GM12878 (cell line): ENCODE data around the gene AMMECR1. TPM values are rescaled to one million over a fixed set of nuclear protein-coding genes. Genes with fewer than 3 reads are reported as not detected.
"Not testable (repeated sequence)": the region's sequence is repeated elsewhere in the genome, so short reads cannot be mapped to it uniquely, and the experiment has no call there.

Experiments
- ATAC-seq: fragments of 200-7000 bp; cut with Tn5 transposase; 3 replicates; pipeline ENCODE4 v1.9.1; 2020; ENCODE audit warnings: mild to moderate bottlenecking, moderate library complexity
- BruUV-seq: library from RNA; stranded (reverse); fragments of 400-500 nt; replicated peaks from 2 replicates; lab custom pipeline; 2021; lab: Mats Ljungman, UMichigan
- CTCF ChIA-PET: fragments of 300-600 bp; sonication (Branson Sonifier 250); formaldehyde crosslinking; extraction: SDS; loops from one replicate; lab custom pipeline; 2021; ENCODE audit warnings: inconsistent platforms; lab: Yijun Ruan, JAX
- POLR2A ChIA-PET: fragments of 350-600 bp; formaldehyde crosslinking; extraction: SDS; loops from one replicate; lab custom pipeline; 2021; ENCODE audit warnings: inconsistent platforms; lab: Charles Lee
- RAD21 ChIA-PET: fragments of 300-600 bp; sonication (Branson Sonifier 250); formaldehyde crosslinking; loops from one replicate; lab custom pipeline; 2023; ENCODE audit warnings: antibody characterized with exemption; ENCODE audit not compliant: unreplicated experiment; lab: Charles Lee
- SMC1A ChIA-PET: fragments of 300-600 bp; sonication (Branson Sonifier 250); formaldehyde crosslinking; loops from one replicate; lab custom pipeline; 2023; ENCODE audit not compliant: unreplicated experiment, uncharacterized antibody; lab: Charles Lee
- DNase-seq: peaks from one replicate; pipeline ENCODE4 v3.0.0-alpha.2; 2011; ENCODE audit warnings: low read depth, low spot score
- FAIRE-seq: peaks from 3 replicates; lab custom pipeline; 2011; peaks lifted over from hg19 to GRCh38; lab: Jason Lieb, UNC
- H2AFZ ChIP-seq: 2 replicates; pipeline ENCODE4 v1.6.0; 2011; ENCODE audit warnings: low read depth, low read length, control low read depth; ENCODE audit not compliant: control insufficient read depth
- H3K27ac ChIP-seq: 2 replicates; pipeline ENCODE4 v1.5.1; 2011; ENCODE audit warnings: control low read depth; ENCODE audit not compliant: control insufficient read depth, insufficient read depth
- H3K27me3 ChIP-seq, 2 experiments: replicated peaks in 1 of 2; 2 replicates each; pipeline versions ENCODE4 v1.6.0 to v1.6.1; 2011; ENCODE audit warnings: low read length in 1 of 2; ENCODE audit not compliant: control insufficient read depth in 2 of 2, insufficient read depth in 2 of 2
- H3K36me3 ChIP-seq, 2 experiments: 2 replicates each; pipeline ENCODE4 v1.5.1; 2011; ENCODE audit warnings: low read length in 1 of 2; ENCODE audit not compliant: control insufficient read depth in 2 of 2, insufficient read depth in 2 of 2
- H3K4me1 ChIP-seq: 2 replicates; pipeline ENCODE4 v1.6.1; 2011; ENCODE audit warnings: mild to moderate bottlenecking, low read length, moderate library complexity, mixed read lengths; ENCODE audit not compliant: control insufficient read depth, insufficient read depth
- H3K4me2 ChIP-seq: 2 replicates; pipeline ENCODE4 v1.6.0; 2011; ENCODE audit warnings: control low read depth; ENCODE audit not compliant: control insufficient read depth, insufficient read depth
- H3K4me3 ChIP-seq: fragments of 200-600 bp; sonication (generic); 2 replicates; pipeline ENCODE4 v1.5.1; 2016
- H3K79me2 ChIP-seq: 2 replicates; pipeline ENCODE4 v1.6.0; 2011; ENCODE audit warnings: low read length; ENCODE audit not compliant: control insufficient read depth, insufficient read depth
- H3K9ac ChIP-seq: 2 replicates; pipeline ENCODE4 v1.8.0; 2011; ENCODE audit warnings: low read length, control low read depth, mixed read lengths; ENCODE audit not compliant: control insufficient read depth, insufficient read depth
- H3K9me3 ChIP-seq: replicated peaks from 3 replicates; pipeline ENCODE4 v1.5.1; 2011; ENCODE audit warnings: mild to moderate bottlenecking, low read length; ENCODE audit not compliant: control insufficient read depth, insufficient read depth
- H4K20me1 ChIP-seq: 2 replicates; pipeline ENCODE4 v1.6.0; 2011; ENCODE audit not compliant: control insufficient read depth, insufficient read depth
- POLR2AphosphoS5 ChIP-seq: IDR thresholded peaks from 2 replicates; pipeline ENCODE4 v1.6.1; 2011; ENCODE audit warnings: mild to moderate bottlenecking, low read length, inconsistent platforms
- WGBS: methylation state at CpG from one replicate; pipeline ENCODE4 v1.1.6; 2016; ENCODE audit warnings: low lambda C conversion rate; ENCODE audit not compliant: insufficient replicate concordance, insufficient coverage; ENCODE audit errors: missing lambda C conversion rate; 5-methylcytosine and 5-hydroxymethylcytosine counted together
- in situ Hi-C: fragments of 300-500 bp; cut with MboI; formaldehyde crosslinking; loops from 9 replicates; pipeline ENCODE4 v1.14.3; 2018; ENCODE audit warnings: mixed read lengths
- intact Hi-C: fragments of 100-400 bp; cut with micrococcal nuclease; formaldehyde crosslinking; loops from one replicate; pipeline ENCODE4 v1.14.2; 2022; ENCODE audit not compliant: unreplicated experiment
- polyA plus RNA-seq, 11 experiments: library from polyadenylated mRNA; depleted of rRNA in 4 of 11; unstranded in 6 of 11; stranded (reverse) in 5 of 11; fragments of >200 nt; fragmentation: Nextera tagmentation in 4 of 11; fragmentation: Illumina TruSeq in 1 of 11; extraction: Ambion mirVana in 4 of 11; extraction: Trizol in 1 of 11; gene quantifications; 1 replicate in 1 of 11; 2 replicates in 10 of 11; pipeline versions ENCODE4 v1.2.1 to v1.2.3, GENCODE V29; 2011 to 2016; ENCODE audit warnings: inconsistent platforms in 2 of 11, missing spikeins in 2 of 11, low read depth in 1 of 11
- total RNA-seq, 4 experiments: library from RNA; depleted of rRNA in 3 of 4; stranded (reverse); fragments of >200 nt in 3 of 4; fragmentation: Illumina TruSeq in 1 of 4; extraction: Trizol in 1 of 4; gene quantifications; 2 replicates each; pipeline versions ENCODE4 v1.2.1 to v1.2.3, GENCODE V29; 2013 to 2021

The AMMECR1 gene
- total and polyA plus RNA-seq, 10 of the 15 experiments (the other 5 are each of a cell fraction or from before 2014, with no cell fraction given): 4.9 to 25.6 (median 10.7) TPM

GRCh38 chrX:110229497-110230111 lies 88.3 kb downstream of the AMMECR1 start:
- BruUV-seq, H3K4me2 ChIP-seq, H3K9ac ChIP-seq, H3K27ac ChIP-seq, H3K36me3 ChIP-seq, H3K4me3 ChIP-seq, SMC1A ChIA-PET, intact Hi-C loops, H3K9me3 ChIP-seq, ATAC-seq, DNase-seq, H2AFZ ChIP-seq, H3K4me1 ChIP-seq, POLR2A ChIA-PET, in situ Hi-C loops, H3K27me3 ChIP-seq, CTCF ChIA-PET, FAIRE-seq, H3K79me2 ChIP-seq, H4K20me1 ChIP-seq, RAD21 ChIA-PET: not testable (repeated sequence)
- WGBS: 44% methylated on average over 21 of the region's 21 CpGs

GRCh38 chrX:110228453-110228852 lies 89.4 kb downstream of the AMMECR1 start:
- POLR2A ChIA-PET: no interaction called here
- DNase-seq (no peak), FAIRE-seq (no peak), ATAC-seq (no peak)
- Histone ChIP-seq H3K9ac (no peak overlapping the region), H3K79me2 (no peaks in the 10 kb centered on the region), H3K27ac (no peak overlapping the region), H3K36me3 (no peaks in the 10 kb centered on the region), H3K4me2 (no peak overlapping the region), H3K4me3 (no peak overlapping the region), H4K20me1 (no peaks in the 10 kb centered on the region), H3K27me3 (no peaks in the 10 kb centered on the region), H3K9me3 (no peaks in the 10 kb centered on the region), H3K4me1 (no peaks in the 10 kb centered on the region), H2AFZ (no peak overlapping the region)
- in situ Hi-C loops (no loop called here), intact Hi-C loops (no loop called here)
- no TSS peak for BruUV-seq
- no peak for TF ChIP-seq POLR2AphosphoS5
- WGBS: 47% methylated on average over 5 of the region's 5 CpGs
- RAD21 ChIA-PET: no interaction called here
- SMC1A ChIA-PET: no interaction called here
- CTCF ChIA-PET: interaction anchor here (1.2 kb wide), 1 partner anchor 179 kb away, joined by 3 read pairs; no protein-coding TSS in a partner anchor
